ENCODE measurements around the gene NOP53.
"Not testable (repeated sequence)": the region's sequence is repeated elsewhere in the genome, so short reads cannot be mapped to it uniquely, and the experiment has no call there.

The NOP53 gene

GRCh38 chr19:47718415-47719046 lies 26.8 kb upstream of the NOP53 start:
- DNase-seq (ENCODE audit: low read depth in 3 of 3): not testable (repeated sequence)

- DNase-seq (ENCODE audit: low read depth in 3 of 3): no peak
These were observed 26.1 kb upstream of the NOP53 start for GRCh38 chr19:47719047-47719859.

DNA sequence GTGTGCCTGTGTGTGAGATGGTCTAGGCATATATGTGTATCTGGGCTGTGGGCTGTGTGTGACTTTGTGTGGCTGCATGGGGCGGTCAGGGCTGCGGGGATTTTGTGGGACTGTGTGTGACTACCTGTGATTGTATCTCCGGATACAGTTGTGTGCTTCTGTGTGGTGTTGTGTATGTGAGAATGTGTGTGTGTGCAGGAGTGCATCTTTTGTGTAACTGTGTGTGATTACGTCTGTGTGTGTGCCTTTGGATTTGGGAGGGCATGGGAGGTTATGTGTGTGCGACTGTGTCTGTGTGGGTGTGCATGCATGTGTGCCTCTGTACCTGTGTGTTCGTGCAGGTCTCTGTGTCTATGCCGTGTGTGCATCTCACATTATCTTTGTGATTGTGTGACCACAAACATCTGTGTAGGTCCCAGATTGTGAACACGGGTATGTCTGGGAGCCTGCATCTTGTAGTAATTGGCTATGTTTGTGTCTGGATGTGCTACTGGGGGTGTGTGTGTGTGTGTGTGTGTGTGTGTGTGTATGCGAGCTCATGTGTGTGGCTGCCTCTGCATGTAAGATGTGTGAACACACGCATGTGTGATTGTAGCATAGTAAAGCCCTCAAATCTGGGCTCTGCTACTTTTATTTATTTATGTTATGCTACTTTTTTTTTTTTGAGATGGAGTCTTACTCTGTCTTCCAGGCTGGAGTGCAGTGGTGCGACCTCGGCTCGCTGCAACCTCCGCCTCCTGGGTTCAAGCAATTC lies 24.5 kb upstream of the NOP53 start:
- DNase-seq (ENCODE audit: low read depth in 3 of 3): no peak

DNA sequence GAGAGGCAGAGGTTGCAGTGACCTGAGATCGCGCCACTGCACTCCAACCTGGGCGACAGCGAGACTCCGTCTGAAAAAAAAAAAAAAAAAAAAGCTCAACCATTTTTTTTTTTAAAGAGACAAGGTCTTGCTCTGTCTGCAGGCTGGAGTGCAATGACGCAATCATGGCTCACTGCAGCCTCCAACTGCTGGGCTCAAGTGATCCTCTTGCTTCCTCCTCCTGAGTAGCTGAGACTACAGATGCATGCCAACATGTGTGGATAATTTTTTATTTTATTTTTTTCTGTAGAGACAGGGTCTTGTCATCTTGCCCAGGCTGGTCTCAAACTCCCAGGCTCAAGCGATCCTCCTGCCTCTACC lies 21.8 kb upstream of the NOP53 start:
- DNase-seq (ENCODE audit: low read depth in 3 of 3): no peak

DNA sequence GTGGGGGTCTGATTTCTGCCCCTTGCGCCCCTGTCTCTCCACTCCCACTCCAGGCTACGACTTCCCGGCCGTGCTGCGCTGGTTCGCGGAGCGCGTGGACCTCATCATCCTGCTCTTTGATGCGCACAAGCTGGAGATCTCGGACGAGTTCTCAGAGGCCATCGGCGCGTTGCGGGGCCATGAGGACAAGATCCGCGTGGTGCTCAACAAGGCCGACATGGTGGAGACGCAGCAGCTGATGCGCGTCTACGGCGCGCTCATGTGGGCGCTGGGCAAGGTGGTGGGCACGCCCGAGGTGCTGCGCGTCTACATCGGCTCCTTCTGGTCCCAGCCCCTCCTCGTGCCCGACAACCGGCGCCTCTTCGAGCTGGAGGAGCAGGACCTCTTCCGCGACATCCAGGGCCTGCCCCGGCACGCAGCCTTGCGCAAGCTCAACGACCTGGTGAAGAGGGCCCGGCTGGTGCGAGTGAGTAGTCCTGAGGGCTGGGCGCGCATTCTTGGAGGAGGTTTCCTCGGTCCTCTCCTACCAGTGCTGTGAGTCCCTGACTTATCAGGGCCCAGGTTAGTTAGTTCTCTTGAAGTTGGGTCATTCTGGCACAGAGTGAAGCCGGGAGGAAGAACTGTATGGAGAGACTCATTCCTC lies 19.5 kb upstream of the NOP53 start:
- DNase-seq (ENCODE audit: low read depth in 3 of 3): no peak

DNA sequence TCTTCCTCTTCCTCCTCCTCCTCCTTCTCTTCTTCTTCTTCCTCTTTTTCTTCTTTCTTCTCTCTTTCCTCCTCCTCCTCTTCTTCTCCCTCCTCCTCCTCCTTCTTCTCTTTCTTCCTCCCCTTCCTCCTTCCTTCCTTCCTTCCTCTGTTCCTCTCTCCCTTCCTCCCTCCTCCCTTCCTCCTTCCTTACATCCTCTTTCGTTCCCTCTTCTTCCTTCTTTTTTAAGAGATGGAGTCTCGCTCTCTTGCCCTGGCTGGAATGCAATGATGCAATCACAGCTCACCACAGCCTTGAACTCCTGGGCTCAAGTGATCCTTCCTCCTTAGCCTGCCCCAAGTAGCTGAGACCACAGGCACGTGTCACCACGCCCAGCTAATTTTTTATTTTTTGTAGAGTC lies 18.9 kb upstream of the NOP53 start:
- DNase-seq (ENCODE audit: low read depth in 3 of 3): no peak

DNA sequence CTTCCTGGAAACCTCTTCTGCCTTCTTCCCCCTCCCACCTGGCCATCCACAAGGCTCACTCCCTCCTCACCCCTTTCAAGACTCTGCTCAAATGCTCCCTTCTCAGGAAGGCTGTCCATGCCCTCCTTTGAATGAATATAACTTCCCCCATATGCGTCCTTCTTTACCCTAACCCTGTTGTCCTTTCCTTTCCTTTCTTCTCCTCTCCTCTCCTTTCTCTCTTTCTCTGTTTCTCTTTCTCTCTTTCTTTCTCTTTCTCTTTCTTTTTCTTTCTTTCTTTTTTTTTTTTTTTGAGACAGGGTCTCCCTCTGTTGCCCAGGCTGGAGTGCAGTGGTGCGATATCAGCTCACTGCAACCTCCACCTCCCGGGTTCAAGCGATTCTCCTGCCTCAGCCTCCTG lies 17.1 kb upstream of the NOP53 start:
- DNase-seq (ENCODE audit: low read depth in 3 of 3): not testable (repeated sequence)

- DNase-seq (ENCODE audit: low read depth in 3 of 3): no peak
These were observed 15.9 kb upstream of the NOP53 start for GRCh38 chr19:47729468-47729798.

DNA sequence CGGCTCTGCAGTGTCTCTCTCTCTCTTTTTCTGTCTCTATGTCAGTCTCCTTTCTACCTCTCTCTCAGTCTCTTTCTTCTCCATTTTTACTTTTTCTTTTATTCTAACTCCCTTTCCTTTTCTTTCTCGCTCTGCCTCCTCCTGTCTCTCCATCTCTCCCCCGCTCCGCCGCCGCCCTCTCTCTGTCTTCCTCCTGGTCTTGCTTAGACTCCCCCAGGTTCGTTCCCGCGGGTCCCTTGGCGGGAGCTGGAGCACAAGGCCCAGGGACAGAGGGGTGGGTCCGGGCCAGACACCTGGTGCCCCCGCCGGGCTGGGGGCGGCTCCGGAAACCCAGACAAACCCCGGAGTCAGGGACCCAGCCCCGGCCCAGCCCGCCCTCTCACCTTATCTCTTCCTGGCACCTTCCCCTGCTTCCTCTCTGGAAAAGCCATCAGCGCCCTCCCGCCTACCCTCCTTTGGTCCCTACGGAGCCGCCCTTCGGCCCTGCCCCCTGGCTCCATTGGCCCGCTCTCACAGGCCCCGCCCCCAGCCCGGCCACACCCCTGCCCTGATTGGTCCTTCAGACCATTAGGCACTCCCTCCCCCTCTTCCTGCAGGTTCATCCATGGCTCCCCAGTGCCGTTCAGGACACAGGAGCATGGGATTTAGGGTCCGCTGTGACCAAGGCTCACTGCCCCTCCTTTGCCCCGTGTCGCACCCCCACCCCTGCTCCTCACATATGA lies 15.4 kb upstream of the NOP53 start:
- peak in 1 of 3 experiments; percentile 16 for DNase-seq (ENCODE audit: low read depth in 3 of 3)

- no peak for DNase-seq (ENCODE audit: low read depth in 3 of 3)
These were observed 14.8 kb upstream of the NOP53 start for GRCh38 chr19:47730521-47730889.

DNA sequence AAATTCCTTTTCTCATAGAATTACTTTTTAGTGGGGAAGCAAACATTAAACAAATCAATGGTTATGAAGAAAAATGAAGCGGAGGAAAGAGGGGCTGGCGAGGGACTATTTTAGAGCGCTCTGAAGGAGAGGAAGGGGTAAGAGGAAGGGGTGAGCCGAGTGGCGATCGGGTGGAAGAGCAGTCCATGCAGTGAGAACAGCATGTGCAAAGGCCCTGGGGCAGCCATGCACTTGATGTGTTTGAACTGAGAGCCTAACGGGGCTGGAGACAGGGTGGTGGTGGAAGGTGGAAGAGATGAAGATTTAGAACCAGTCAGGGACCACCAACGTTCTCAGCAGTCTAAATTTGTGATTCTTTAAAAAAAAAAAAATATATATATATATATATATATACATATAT lies 14.4 kb upstream of the NOP53 start:
- no peak for DNase-seq (ENCODE audit: low read depth in 3 of 3)

DNA sequence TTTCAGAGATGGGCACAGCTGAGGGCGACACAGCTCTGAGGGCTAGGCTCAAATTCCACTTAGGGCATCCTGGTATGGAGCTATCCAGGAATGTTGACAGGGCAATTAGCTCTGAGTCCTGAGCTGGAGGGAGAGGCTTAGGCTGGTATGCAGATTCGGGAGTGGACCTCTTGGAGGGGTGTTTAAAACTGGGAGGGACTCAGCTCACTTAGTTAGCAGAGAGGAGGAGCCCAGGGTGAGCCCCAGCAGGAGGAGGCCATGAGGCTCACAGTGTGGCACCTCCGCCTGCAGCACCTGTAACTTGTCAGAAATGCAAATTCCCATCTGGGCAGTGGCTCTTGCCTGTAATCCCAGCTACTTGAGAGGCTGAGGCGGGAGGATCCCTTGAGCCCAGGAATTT lies 10.2 kb upstream of the NOP53 start:
- DNase-seq (ENCODE audit: low read depth in 3 of 3): no peak

DNA sequence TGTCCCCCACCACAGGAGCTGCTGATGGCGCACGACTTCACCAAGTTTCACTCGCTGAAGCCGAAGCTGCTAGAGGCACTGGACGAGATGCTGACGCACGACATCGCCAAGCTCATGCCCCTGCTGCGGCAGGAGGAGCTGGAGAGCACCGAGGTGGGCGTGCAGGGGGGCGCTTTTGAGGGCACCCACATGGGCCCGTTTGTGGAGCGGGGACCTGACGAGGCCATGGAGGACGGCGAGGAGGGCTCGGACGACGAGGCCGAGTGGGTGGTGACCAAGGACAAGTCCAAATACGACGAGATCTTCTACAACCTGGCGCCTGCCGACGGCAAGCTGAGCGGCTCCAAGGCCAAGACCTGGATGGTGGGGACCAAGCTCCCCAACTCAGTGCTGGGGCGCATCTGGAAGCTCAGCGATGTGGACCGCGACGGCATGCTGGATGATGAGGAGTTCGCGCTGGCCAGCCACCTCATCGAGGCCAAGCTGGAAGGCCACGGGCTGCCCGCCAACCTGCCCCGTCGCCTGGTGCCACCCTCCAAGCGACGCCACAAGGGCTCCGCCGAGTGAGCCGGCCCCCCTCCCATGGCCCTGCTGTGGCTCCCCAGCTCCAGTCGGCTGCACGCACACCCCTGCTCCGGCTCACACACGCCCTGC lies 4.4 kb upstream of the NOP53 start:
- DNase-seq (ENCODE audit: low read depth in 3 of 3): no peak

DNA sequence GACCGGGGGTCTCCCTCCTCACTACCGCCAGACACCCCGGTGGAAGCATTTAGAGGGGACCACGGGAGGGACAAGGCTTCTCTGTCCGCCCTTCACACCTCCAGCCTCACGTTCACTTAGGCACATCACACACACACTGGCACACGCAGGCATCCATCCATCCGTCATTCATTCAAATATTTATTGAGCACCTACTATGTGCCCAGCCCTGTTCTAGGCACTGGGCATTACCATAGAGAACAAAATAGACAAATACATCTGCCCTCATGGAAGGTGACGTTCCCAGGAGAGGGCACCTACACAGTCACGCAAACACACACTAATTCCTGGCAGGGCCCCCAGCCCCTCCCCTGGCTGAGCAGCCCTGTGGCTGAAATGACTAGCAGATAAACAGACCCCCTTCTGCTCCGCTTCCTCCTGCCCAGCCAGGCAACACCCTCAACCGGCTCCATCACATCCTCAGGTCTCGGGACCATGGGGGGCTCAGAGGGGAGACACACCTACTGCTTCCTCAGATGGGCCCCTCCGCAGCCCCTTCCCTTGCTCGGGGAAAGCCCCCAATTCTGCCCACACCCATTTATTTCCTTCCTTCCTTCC lies 3.7 kb upstream of the NOP53 start:
- no peak for DNase-seq (ENCODE audit: low read depth in 3 of 3)

- no peak for DNase-seq (ENCODE audit: low read depth in 3 of 3)
These were observed 2.7 kb upstream of the NOP53 start for GRCh38 chr19:47742634-47743033.

GRCh38 chr19:47746129-47746528 lies 783 bp downstream of the NOP53 start:
- DNase-seq (ENCODE audit: low read depth in 3 of 3): not testable (repeated sequence)

DNA sequence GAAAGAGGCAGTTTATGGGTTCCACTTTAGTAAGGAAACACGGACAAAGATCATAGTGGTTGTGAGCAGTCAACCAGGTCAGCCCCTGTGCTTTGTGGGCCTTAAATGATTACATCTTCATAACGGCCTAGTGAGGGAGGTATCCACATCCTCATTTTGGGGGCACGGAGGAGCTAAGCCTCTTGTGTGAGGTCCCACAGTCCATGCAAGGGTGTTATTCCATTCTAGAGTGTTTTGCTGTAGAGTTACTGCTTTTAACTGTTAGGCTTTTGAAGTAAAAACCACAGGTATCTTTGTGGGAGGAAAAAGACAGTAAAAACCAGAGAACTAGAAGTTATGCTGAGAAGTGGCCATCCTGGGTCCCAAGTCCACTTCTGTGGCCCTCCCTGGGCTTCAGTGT lies 4.0 kb downstream of the NOP53 start:
- DNase-seq (ENCODE audit: low read depth in 3 of 3): no peak

DNA sequence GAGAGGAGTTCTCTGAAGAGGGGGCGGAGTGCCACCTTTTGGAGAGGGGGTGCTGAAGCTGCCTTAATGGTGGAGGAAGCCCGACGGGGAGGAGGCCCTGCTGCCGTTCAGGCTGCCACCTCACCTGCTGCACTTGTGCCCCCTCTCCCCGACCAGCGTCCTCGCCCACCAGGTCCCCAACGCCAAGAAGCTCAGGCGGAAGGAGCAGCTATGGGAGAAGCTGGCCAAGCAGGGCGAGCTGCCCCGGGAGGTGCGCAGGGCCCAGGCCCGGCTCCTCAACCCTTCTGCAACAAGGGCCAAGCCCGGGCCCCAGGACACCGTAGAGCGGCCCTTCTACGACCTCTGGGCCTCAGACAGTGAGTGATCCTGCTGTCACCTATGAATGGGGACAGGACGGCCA lies 5.4 kb downstream of the NOP53 start:
- DNase-seq (ENCODE audit: low read depth in 3 of 3): no peak

DNA sequence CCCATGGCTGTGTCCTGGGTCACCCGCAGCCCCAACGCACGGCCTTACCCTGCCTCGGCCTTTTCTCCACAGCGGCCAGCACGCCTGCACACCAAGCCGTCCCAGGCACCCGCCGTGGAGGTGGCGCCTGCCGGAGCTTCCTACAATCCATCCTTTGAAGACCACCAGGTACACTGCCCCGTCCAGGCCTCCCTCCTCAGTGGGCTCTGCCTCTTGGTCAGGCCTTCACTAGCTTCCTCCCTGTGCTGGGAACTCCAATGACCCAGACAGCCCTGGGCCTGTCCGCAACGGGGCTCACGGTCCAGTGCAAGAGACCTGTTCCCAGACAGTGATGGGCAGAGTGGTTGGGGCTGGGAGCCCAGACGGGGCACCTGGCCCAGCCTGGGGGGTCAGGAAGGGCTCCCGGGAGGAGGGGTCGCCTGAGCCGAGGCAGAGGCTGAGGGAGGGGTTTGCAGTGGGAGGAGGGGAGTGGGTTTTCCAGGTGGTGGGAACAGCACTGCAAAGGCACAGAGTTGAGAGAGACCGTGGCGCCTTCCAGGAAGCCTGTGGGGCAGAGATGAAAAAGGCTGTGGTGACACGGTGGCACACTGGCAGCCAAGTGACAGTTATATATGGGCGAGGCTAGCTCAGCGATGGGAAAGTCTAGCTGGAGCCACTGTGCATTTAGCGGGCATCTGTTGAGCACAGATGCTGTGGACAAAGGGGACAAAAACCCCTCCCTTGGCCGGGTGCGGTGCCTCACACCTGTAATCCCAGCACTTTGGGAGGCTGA lies 7.3 kb downstream of the NOP53 start:
- no peak for DNase-seq (ENCODE audit: low read depth in 3 of 3)
